HG02642 (cell line): Measurements from ENCODE around the gene KCNG1.

Source experiments
- ATAC-seq: cut with Tn5 transposase; IDR thresholded peaks from one replicate; pipeline ENCODE4 v1.9.1; 2021; ENCODE audit warnings: mild to moderate bottlenecking; ENCODE audit not compliant: unreplicated experiment, poor library complexity

KCNG1 gene

DNA sequence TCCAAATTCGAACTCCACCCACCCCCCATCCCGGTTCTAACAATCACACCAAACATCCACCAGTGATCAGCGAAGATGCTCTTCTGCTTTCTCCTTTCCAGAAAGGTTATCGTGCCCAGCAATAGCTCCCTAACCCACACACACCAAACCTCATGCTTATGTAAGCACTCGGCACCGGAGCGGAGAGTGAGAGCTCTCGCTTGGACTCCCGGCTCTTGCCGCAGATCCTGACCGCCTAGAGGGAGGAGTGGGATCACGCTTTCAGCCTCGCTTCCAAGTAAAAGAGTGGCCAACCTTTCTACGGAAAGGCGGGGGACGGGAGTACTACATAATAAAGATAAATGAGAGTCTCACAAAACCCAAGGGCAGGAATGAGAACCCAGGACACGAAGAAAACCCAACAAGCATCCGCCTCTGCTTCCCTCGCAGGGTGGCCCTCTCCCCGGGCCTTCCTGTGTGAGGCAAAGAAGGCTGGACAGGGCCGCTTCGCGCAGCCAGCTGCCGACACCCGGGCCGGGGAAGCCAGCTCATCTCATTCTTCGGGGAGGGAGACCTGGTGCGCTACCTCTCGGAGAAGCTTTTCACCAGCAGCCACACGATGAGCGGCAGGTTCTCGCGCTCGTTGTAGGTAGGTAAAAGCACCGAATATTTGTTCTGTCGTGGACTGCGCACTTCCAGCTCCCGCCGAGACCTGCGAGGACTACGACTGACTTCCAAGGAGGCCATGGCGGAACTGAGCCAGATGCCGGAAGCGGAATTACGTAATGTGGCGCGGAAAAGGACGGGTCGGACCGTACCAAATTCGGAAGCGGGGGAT, 64.9 kb downstream of the KCNG1 start, which contains the start of gene DPM1:
Gene DPM1, minus strand, starts transcription at position 735 of the 817 bp plus-strand sequence. Its CDS starts 9 bp downstream, at position 726.
- ATAC-seq = peak; percentile 87

DNA sequence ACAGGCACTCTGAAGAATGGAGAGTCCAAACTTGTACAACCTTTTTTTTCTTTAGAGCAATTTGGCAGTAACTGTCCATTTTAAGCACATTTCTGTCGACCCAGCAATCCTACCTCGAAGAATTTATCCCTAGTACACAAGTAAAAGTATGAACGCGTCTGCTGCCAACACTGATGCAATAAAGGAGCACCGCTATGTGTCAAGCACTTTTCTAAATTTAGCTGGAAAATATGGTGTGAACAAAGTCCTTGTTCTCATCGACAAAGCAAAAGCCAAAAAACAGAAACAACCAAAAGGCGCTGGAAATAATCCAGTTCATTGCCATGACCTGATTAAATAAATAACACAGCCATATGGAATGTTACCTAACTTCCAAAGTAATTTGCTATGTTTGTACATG, 65.6 kb downstream of the KCNG1 start:
- ATAC-seq = no peak

DNA sequence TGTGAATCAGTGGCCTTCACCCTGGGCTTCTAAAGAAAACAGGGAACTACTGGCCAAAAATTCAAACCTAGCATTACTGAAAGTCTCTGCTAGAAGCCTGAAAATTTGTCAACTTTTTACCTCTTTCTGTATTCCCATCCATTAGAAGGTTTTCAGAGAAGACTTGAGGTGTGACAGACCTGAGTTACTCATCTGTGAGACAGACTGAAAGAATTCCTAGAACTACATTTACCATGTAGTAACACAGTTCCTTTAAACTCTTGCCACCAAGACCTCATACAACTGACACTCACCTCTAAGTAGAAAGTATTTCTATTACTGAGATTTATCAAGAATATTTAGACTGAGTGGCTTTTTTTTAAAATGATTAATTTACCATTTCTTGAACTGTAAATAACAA, 69.1 kb downstream of the KCNG1 start:
- no peak for ATAC-seq
